Prostate gland (tissue), 2 donors: Measurements from ENCODE around the gene PDE4D. TPM values are rescaled to one million over a fixed set of nuclear protein-coding genes. Genes with fewer than 3 reads are reported as not detected.

Experiments used
- DNase-seq: peaks from one replicate; pipeline ENCODE4 v3.0.0-alpha.2; 2019; ENCODE audit warnings: low spot score
- H3K27ac ChIP-seq, 2 donors: fragments of 200-600 bp; sonication (generic); 2 replicates each; pipeline ENCODE4 v1.5.1; 2017 to 2019
- H3K27me3 ChIP-seq: fragments of 200-600 bp; sonication (generic); replicated peaks from 2 replicates; pipeline ENCODE4 v1.5.1; 2019; ENCODE audit not compliant: insufficient read depth
- H3K36me3 ChIP-seq, 2 donors: fragments of 200-600 bp; sonication (generic); 1 replicate in 1 of 2; 2 replicates in 1 of 2; pipeline versions ENCODE4 v1.5.1 to v1.8.1; 2017 to 2019
- H3K4me1 ChIP-seq: fragments of 200-600 bp; sonication (generic); replicated peaks from 2 replicates; pipeline ENCODE4 v1.5.1; 2019
- H3K4me3 ChIP-seq, 2 donors: fragments of 200-600 bp; sonication (generic); 2 replicates each; pipeline ENCODE4 v1.5.1; 2017 to 2019
- H3K9me3 ChIP-seq: fragments of 200-600 bp; sonication (generic); 2 replicates; pipeline ENCODE4 v1.5.1; 2017
- CTCF ChIP-seq, 4 experiments: fragments of 200-600 bp in 2 of 4; fragments of 450-650 bp in 2 of 4; sonication (generic) in 2 of 4; IDR thresholded peaks; 1 replicate in 3 of 4; 2 replicates in 1 of 4; pipeline ENCODE4 v1.5.1; 2016 to 2019; ENCODE audit warnings: antibody characterized with exemption in 4 of 4, mild to moderate bottlenecking in 2 of 4, moderate library complexity in 2 of 4
- POLR2A ChIP-seq: fragments of 450-650 bp; IDR thresholded peaks from one replicate; pipeline ENCODE4 v1.6.1; 2016; ENCODE audit warnings: antibody characterized with exemption, mild to moderate bottlenecking
- POLR2AphosphoS5 ChIP-seq: sonication (generic); formaldehyde crosslinking; IDR thresholded peaks from one replicate; pipeline ENCODE4 v1.6.1; 2017; ENCODE audit warnings: antibody characterized with exemption
- WGBS: methylation state at CpG from one replicate; pipeline ENCODE4 v1.1.5; 2018; 5-methylcytosine and 5-hydroxymethylcytosine counted together
- intact Hi-C: fragments of 100-400 bp; cut with DNase I; formaldehyde crosslinking; loops from one replicate; pipeline ENCODE4 v1.14.2; 2022
- total RNA-seq, 2 donors: library from RNA; depleted of rRNA; stranded (reverse); fragments of >200 nt; gene quantifications; one replicate each; pipeline ENCODE4 v1.1.0, GENCODE V29; 2016

PDE4D gene
- total RNA-seq, 2 donors from 2014 or later, result 64.2 to 75.6 TPM

- TF ChIP-seq POLR2AphosphoS5 (no peak), POLR2A (no peak), CTCF (IDR thresholded peaks at IDR 0.05) (no peak)
- no peaks in the 10 kb centered on the region for H3K9me3 ChIP-seq
- H3K36me3 ChIP-seq, result no peaks in the 10 kb centered on the region
- H3K27me3 ChIP-seq, result no peaks in the 10 kb centered on the region
- WGBS, result 37% methylated on average over 4 of the region's 4 CpGs
- H3K4me3 ChIP-seq, result no peak overlapping the region
- no peaks in the 10 kb centered on the region for H3K4me1 ChIP-seq
- DNase-seq, result no peak
- no peak overlapping the region for H3K27ac ChIP-seq
- intact Hi-C loops, result no loop called here
Measured at GRCh38 chr5:59607138-59607765, 286.3 kb downstream of the PDE4D start.

- intact Hi-C loops, result no loop called here
- TF ChIP-seq POLR2A (no peak), CTCF (IDR thresholded peaks at IDR 0.05) (no peak), POLR2AphosphoS5 (no peak)
- Histone ChIP-seq H3K4me3 (no peak overlapping the region), H3K4me1 (no peaks in the 10 kb centered on the region), H3K9me3 (no peaks in the 10 kb centered on the region), H3K27ac (no peak overlapping the region), H3K27me3 (no peaks in the 10 kb centered on the region), H3K36me3 (no peaks in the 10 kb centered on the region)
- no peak for DNase-seq
- WGBS, result 70% methylated on average over 1 of the region's 1 CpG
Measured at GRCh38 chr5:59605915-59606314, 287.6 kb downstream of the PDE4D start.

- Histone ChIP-seq H3K9me3 (no peaks in the 10 kb centered on the region), H3K27me3 (no peaks in the 10 kb centered on the region), H3K4me3 (no peak overlapping the region), H3K36me3 (no peaks in the 10 kb centered on the region), H3K27ac (no peak overlapping the region), H3K4me1 (no peaks in the 10 kb centered on the region)
- intact Hi-C loops, result no loop called here
- 47% methylated on average over 4 of the region's 4 CpGs for WGBS
- DNase-seq, result no peak
- TF ChIP-seq POLR2AphosphoS5 (no peak), POLR2A (no peak), CTCF (IDR thresholded peaks at IDR 0.05) (no peak)
Measured at GRCh38 chr5:59604111-59604510, 289.4 kb downstream of the PDE4D start.

- H3K9me3 ChIP-seq, result no peaks in the 10 kb centered on the region
- 62% methylated on average over 3 of the region's 3 CpGs for WGBS
- H3K27me3 ChIP-seq, result no peaks in the 10 kb centered on the region
- H3K4me3 ChIP-seq, result no peak overlapping the region
- no peaks in the 10 kb centered on the region for H3K4me1 ChIP-seq
- intact Hi-C loops, result no loop called here
- TF ChIP-seq POLR2AphosphoS5 (no peak), CTCF (IDR thresholded peaks at IDR 0.05) (no peak), POLR2A (no peak)
- no peak overlapping the region for H3K27ac ChIP-seq
- DNase-seq, result no peak
- H3K36me3 ChIP-seq, result no peaks in the 10 kb centered on the region
Measured at GRCh38 chr5:59600998-59601397, 292.5 kb downstream of the PDE4D start.

- TF ChIP-seq POLR2AphosphoS5 (no peak), CTCF (IDR thresholded peaks at IDR 0.05) (no peak), POLR2A (no peak)
- Histone ChIP-seq H3K36me3 (no peaks in the 10 kb centered on the region), H3K27ac (no peak overlapping the region), H3K27me3 (no peaks in the 10 kb centered on the region), H3K4me1 (no peaks in the 10 kb centered on the region), H3K9me3 (no peaks in the 10 kb centered on the region), H3K4me3 (no peak overlapping the region)
- WGBS, result 94% methylated on average over 2 of the region's 2 CpGs
- intact Hi-C loops, result no loop called here
- no peak for DNase-seq
Measured at GRCh38 chr5:59600153-59600552, 293.4 kb downstream of the PDE4D start.
